Measurements from ENCODE around the gene CNGA3. TPM values are rescaled to one million over a fixed set of nuclear protein-coding genes. Genes with fewer than 3 reads are reported as not detected.

The CNGA3 gene
- total and polyA plus RNA-seq, 2 of the 8 experiments (the other 6 are each of a cell fraction or from before 2014, with no cell fraction given) = 0.02 TPM; not detected in 1

DNA sequence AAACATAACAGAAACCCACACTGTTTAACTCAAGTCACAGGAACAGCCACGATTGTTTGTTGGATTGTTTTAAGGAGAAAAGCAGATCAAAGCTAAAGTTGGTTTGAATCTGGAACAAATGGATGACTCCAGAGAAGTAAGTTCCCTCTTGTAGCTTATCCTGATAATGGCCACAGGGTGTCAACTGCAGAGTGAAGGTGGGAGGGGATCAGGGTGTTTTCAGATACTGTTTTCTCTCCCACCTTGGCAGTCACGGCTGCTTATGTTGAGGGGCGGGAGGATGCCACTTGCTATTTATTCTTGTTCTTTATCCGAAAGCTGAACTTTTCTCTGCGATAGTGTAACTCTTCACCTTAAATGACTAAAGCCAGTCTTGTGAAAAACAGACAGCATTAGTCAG is 61.9 kb downstream of the CNGA3 start:
- H2BK15ac ChIP-seq (ENCODE audit: low read length) = no peak overlapping the region
- no peak overlapping the region for H2AK5ac ChIP-seq (ENCODE audit: low read depth, low read length)
- H3K9me3 ChIP-seq (ENCODE audit: insufficient read depth in 2 of 2, low read depth in 1 of 2, low read length in 1 of 2) = no peaks in the 10 kb centered on the region
- no peaks in the 10 kb centered on the region for H3K36me3 ChIP-seq (ENCODE audit: control insufficient read depth in 2 of 4, insufficient read depth in 4 of 4, low read length in 3 of 4)
- no peak overlapping the region for H3K4me3 ChIP-seq (ENCODE audit: extremely low read depth in 1 of 4, insufficient read depth in 2 of 4, low read depth in 3 of 4, low read length in 4 of 4)
- H3K4me1 ChIP-seq (replicated peaks in 1 of 4; ENCODE audit: control insufficient read depth in 3 of 4, insufficient read depth in 4 of 4, low read length in 3 of 4) = peaks cover 0 to 6% (median 1%) of the 10 kb centered on the region in 4 experiments; a peak in 1 of 7 replicates
- H3K79me2 ChIP-seq (ENCODE audit: control insufficient read depth in 1 of 2, insufficient read depth in 2 of 2, low read length in 2 of 2) = no peaks in the 10 kb centered on the region
- H3K23me2 ChIP-seq (ENCODE audit: low read depth, low read length) = no peaks in the 10 kb centered on the region
- H3K9ac ChIP-seq (replicated peaks in 1 of 4; ENCODE audit: extremely low read depth in 1 of 4, low read depth in 3 of 4, low read length in 3 of 4) = no peak overlapping the region
- H3K18ac ChIP-seq (ENCODE audit: extremely low read depth, low read length) = no peak overlapping the region
- H3K56ac ChIP-seq (replicated peaks; ENCODE audit: insufficient read length, low read depth, low read length) = no peak overlapping the region
- WGBS, 2 experiments (ENCODE audit: extremely low coverage in 1 of 2, insufficient coverage in 1 of 2, insufficient read length in 1 of 2, insufficient replicate concordance in 2 of 2, low coverage in 1 of 2, low lambda C conversion rate in 2 of 2, missing lambda C conversion rate in 1 of 2) = 91% methylated on average over 5 of the region's 5 CpGs; no CpG with 5 or more reads in 1 of the 2 experiments
- CTCF ChIA-PET (ENCODE audit: partially characterized antibody) = interaction anchor here (0.9 to 1.9 kb wide), 2 partner anchors 13 to 80 kb away, joined by 3 to 5 read pairs; no protein-coding TSS in a partner anchor
- POLR2A ChIA-PET (ENCODE audit: partially characterized antibody) = no interaction called here
- no peak overlapping the region for H2BK120ac ChIP-seq (replicated peaks; ENCODE audit: low read depth, low read length)
- no peak overlapping the region for H3K14ac ChIP-seq (ENCODE audit: insufficient read length)
- no peak overlapping the region for H4K8ac ChIP-seq (ENCODE audit: extremely low read depth, insufficient read depth, low read length)
- no peak overlapping the region for H3K23ac ChIP-seq (ENCODE audit: insufficient read length)
- no peak overlapping the region for H3K27ac ChIP-seq (ENCODE audit: low read depth, low read length)
- H4K5ac ChIP-seq (ENCODE audit: insufficient read length, low read depth, low read length) = no peak overlapping the region
- FAIRE-seq = no peak
- H4K91ac ChIP-seq (replicated peaks; ENCODE audit: insufficient read length, low read length) = no peak overlapping the region
- no peak overlapping the region for H2AFZ ChIP-seq (ENCODE audit: low read length)
- H3K79me1 ChIP-seq (ENCODE audit: low read depth, low read length) = no peaks in the 10 kb centered on the region
- no peaks in the 10 kb centered on the region for H3K27me3 ChIP-seq (replicated peaks in 1 of 4; ENCODE audit: control insufficient read depth in 3 of 4, extremely low read depth in 1 of 4, insufficient read depth in 3 of 4, low read length in 3 of 4)
- no peak overlapping the region for H2BK12ac ChIP-seq (ENCODE audit: low read depth, low read length)
- no peak overlapping the region for H2BK20ac ChIP-seq (ENCODE audit: low read length)
- no peak overlapping the region for H3K4me2 ChIP-seq (ENCODE audit: insufficient read depth in 1 of 2, low read depth in 2 of 2, low read length in 2 of 2)
- no peak overlapping the region for H3K4ac ChIP-seq (replicated peaks; ENCODE audit: insufficient read length, low read depth, low read length)
- DNase-seq (ENCODE audit: low read depth in 1 of 2, low spot score in 2 of 2) = no peak
- no peaks in the 10 kb centered on the region for H4K20me1 ChIP-seq (replicated peaks in 1 of 2; ENCODE audit: control insufficient read depth in 1 of 2, insufficient read depth in 2 of 2, low read length in 2 of 2)
- H2BK5ac ChIP-seq (ENCODE audit: low read depth, low read length) = no peak overlapping the region
- no peak for TF ChIP-seq POLR2A (IDR thresholded peaks at IDR 0.05; ENCODE audit: control extremely low read depth in 1 of 2, low read depth in 2 of 2, low read length in 2 of 2)
- no peak for TF ChIP-seq SP4 (IDR thresholded peaks at IDR 0.05; ENCODE audit: low read length)
- TF ChIP-seq CTBP2 (IDR thresholded peaks at IDR 0.05; ENCODE audit: borderline replicate concordance, insufficient read depth, insufficient read length, low read length) = no peak
- TF ChIP-seq MAX (IDR thresholded peaks at IDR 0.05) = no peak
- no peak for TF ChIP-seq JUND (IDR thresholded peaks at IDR 0.05; ENCODE audit: low read length)
- TF ChIP-seq FOSL1 (IDR thresholded peaks at IDR 0.05; ENCODE audit: insufficient read depth, low read depth, low read length) = no peak
- no peak for TF ChIP-seq CREB1 (IDR thresholded peaks at IDR 0.05)
- no peak for TF ChIP-seq RNF2 (IDR thresholded peaks at IDR 0.05; ENCODE audit: borderline replicate concordance, low read depth, low read length, missing control alignments, poor library complexity, severe bottlenecking)
- TF ChIP-seq CBX5 (IDR thresholded peaks at IDR 0.05; ENCODE audit: low read depth, low read length) = no peak
- no peak for TF ChIP-seq TEAD4 (IDR thresholded peaks at IDR 0.05; ENCODE audit: low read depth, low read length)
- no peak for TF ChIP-seq MAFK (IDR thresholded peaks at IDR 0.05; ENCODE audit: low read depth, low read length)
- TF ChIP-seq, protein P1, sequence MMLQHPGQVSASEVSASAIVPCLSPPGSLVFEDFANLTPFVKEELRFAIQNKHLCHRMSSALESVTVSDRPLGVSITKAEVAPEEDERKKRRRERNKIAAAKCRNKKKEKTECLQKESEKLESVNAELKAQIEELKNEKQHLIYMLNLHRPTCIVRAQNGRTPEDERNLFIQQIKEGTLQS (IDR thresholded peaks at IDR 0.05; ENCODE audit: insufficient read depth, low read depth, low read length) = no peak
- no peak for TF ChIP-seq HDAC2 (IDR thresholded peaks at IDR 0.05; ENCODE audit: borderline replicate concordance in 1 of 2, low read depth in 2 of 2, low read length in 2 of 2)
- no peak for TF ChIP-seq POU5F1 (IDR thresholded peaks at IDR 0.05; ENCODE audit: low read depth, low read length)
